Measurements from ENCODE around the gene CCDC60. TPM values are rescaled to one million over a fixed set of nuclear protein-coding genes. Genes with fewer than 3 reads are reported as not detected.

Gene CCDC60
- total and polyA plus RNA-seq, 10 of the 15 experiments (the other 5 are each of a cell fraction or from before 2014, with no cell fraction given) = 0.19 TPM; not detected in 9

DNA sequence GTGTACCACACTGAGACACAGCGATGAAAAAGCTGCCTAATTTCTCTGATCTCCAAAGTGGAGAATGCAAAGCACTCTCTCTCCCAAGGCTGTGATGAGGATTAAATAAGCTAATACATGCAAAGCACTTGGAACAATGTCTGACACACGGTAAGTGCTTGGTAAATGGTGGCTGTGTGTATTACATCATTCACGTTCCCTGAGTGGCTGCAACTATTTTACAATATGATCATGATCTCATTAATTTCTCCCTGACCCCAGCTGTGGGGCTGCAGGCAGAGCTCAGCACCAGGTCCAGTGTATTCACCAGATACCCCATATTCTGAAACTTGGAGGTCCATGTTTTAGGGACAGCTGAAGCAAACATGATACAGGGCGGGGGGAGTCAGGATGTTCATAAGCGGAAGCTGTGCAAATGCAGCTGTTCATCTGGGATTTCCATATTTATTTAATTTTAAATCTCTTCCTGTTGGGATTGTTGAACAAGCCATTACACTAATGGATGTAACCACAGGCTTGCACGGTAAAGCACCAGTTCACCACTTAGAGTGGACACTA, 106.4 kb downstream of the CCDC60 start:
- SMC1A ChIA-PET (ENCODE audit: uncharacterized antibody, unreplicated experiment) = interaction anchor here (1.0 to 1.2 kb wide), 2 partner anchors 104 to 342 kb away, joined by 3 to 5 read pairs; no protein-coding TSS in a partner anchor
- in situ Hi-C loops (cut with MboI) = no loop called here
- no peak overlapping the region for H2AFZ ChIP-seq (ENCODE audit: control insufficient read depth, low read depth, low read length)
- H3K9ac ChIP-seq (ENCODE audit: control insufficient read depth, insufficient read depth, low read length) = no peak overlapping the region
- ATAC-seq = no peak
- no peaks in the 10 kb centered on the region for H3K9me3 ChIP-seq (replicated peaks; ENCODE audit: control insufficient read depth, insufficient read depth, low read length)
- TF ChIP-seq, protein P1, sequence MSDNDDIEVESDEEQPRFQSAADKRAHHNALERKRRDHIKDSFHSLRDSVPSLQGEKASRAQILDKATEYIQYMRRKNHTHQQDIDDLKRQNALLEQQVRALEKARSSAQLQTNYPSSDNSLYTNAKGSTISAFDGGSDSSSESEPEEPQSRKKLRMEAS (IDR thresholded peaks at IDR 0.05; ENCODE audit: low read depth, low read length) = no peak
- TF ChIP-seq CBX3 (IDR thresholded peaks at IDR 0.05; ENCODE audit: borderline replicate concordance, low read depth) (no peak), MTA3 (IDR thresholded peaks at IDR 0.05; ENCODE audit: borderline replicate concordance, low read length) (no peak), SPI1 (IDR thresholded peaks at IDR 0.05; ENCODE audit: borderline replicate concordance, insufficient read depth, low read depth, low read length) (no peak), ZNF384 (IDR thresholded peaks at IDR 0.05; ENCODE audit: borderline replicate concordance, low read depth, low read length) (no peak), PRDM15 (CRISPR knock-in tag; IDR thresholded peaks at IDR 0.05) (no peak)
- peaks cover 0 to 3% of the 10 kb centered on the region in 2 experiments; a peak in 1 of 4 replicates for H3K27me3 ChIP-seq (replicated peaks in 1 of 2; ENCODE audit: control insufficient read depth in 2 of 2, insufficient read depth in 2 of 2, low read length in 1 of 2)
- H4K20me1 ChIP-seq (ENCODE audit: control insufficient read depth, insufficient read depth) = no peaks in the 10 kb centered on the region
- H3K36me3 ChIP-seq (ENCODE audit: control insufficient read depth in 2 of 2, insufficient read depth in 2 of 2, low read length in 1 of 2) = no peaks in the 10 kb centered on the region
- CTCF ChIA-PET = interaction anchor here (0.6 to 1.7 kb wide), 3 partner anchors 8 to 1034 kb away, joined by 3 to 5 read pairs (median 4); no protein-coding TSS in a partner anchor
- RAD21 ChIA-PET (ENCODE audit: unreplicated experiment) = no interaction called here
- intact Hi-C loops (cut with micrococcal nuclease; ENCODE audit: unreplicated experiment) = loop anchor here (5.0 kb wide), 2 partner anchors 206 to 226 kb away; partner anchors contain the start of gene PRKAB1
- no peaks in the 10 kb centered on the region for H3K4me1 ChIP-seq (ENCODE audit: control insufficient read depth, insufficient read depth, low read length)
- no peak for DNase-seq (ENCODE audit: low read depth, low spot score)
- no peak overlapping the region for H3K27ac ChIP-seq (ENCODE audit: control insufficient read depth, insufficient read depth)
- no peaks in the 10 kb centered on the region for H3K79me2 ChIP-seq (ENCODE audit: control insufficient read depth, insufficient read depth, low read length)
- POLR2A ChIA-PET = no interaction called here
- FAIRE-seq = no peak
- 51% methylated on average over 6 of the region's 6 CpGs for WGBS (ENCODE audit: insufficient coverage, insufficient replicate concordance, low lambda C conversion rate, missing lambda C conversion rate)
- no peak overlapping the region for H3K4me3 ChIP-seq
- BruUV-seq (replicated peaks) = no TSS peak
- no peak overlapping the region for H3K4me2 ChIP-seq (ENCODE audit: control insufficient read depth, insufficient read depth)

Data from GM12878 (cell line).